ENCODE data around the gene CLIP2. TPM values are rescaled to one million over a fixed set of nuclear protein-coding genes. Genes with fewer than 3 reads are reported as not detected.

CLIP2 gene
- total RNA-seq, 2 experiments from 2014 or later = 3.6 to 6.3 TPM

- no peaks in the 10 kb centered on the region for H3K9me2 ChIP-seq (ENCODE audit: insufficient read depth, low read length)
- H3K36me3 ChIP-seq (ENCODE audit: insufficient read depth, low read length) = no peaks in the 10 kb centered on the region
- H3K27ac ChIP-seq (ENCODE audit: low read depth, low read length, poor library complexity, severe bottlenecking) = no peak overlapping the region
- DNase-seq (ENCODE audit: low spot score) = no peak
- POLR2A ChIA-PET = interaction anchor here (0.8 kb wide), 1 partner anchor 36 kb away, joined by 4 read pairs; no protein-coding TSS in a partner anchor
- H2AFZ ChIP-seq (ENCODE audit: low read length) = no peak overlapping the region
- TF ChIP-seq EZH2phosphoT487 (IDR thresholded peaks at IDR 0.05; ENCODE audit: borderline replicate concordance, low read depth, low read length) (no peak), CTCF (conservative IDR thresholded peaks at IDR 0.05; ENCODE audit: low read length) (no peak)
- intact Hi-C loops (cut with micrococcal nuclease; ENCODE audit: unreplicated experiment) = no loop called here
- H3K9me3 ChIP-seq (ENCODE audit: low read length) = no peaks in the 10 kb centered on the region
- H3K4me3 ChIP-seq (ENCODE audit: low read depth, low read length, poor library complexity, severe bottlenecking) = no peak overlapping the region
- H3K4me1 ChIP-seq (ENCODE audit: insufficient read depth, low read length, poor library complexity, severe bottlenecking) = no peaks in the 10 kb centered on the region
- no peak overlapping the region for H3K4me2 ChIP-seq (ENCODE audit: low read length)
- no peaks in the 10 kb centered on the region for H3K79me2 ChIP-seq (ENCODE audit: insufficient read depth, low read depth, low read length)
- CTCF ChIA-PET (ENCODE audit: unreplicated experiment) = no interaction called here
- H4K20me1 ChIP-seq (ENCODE audit: insufficient read depth, low read length) = no peaks in the 10 kb centered on the region
- BruUV-seq (replicated peaks) = no TSS peak
These were observed 152.6 kb downstream of the CLIP2 start for GRCh38 chr7:74441801-74442200.

- POLR2A ChIA-PET = no interaction called here
- H4K20me1 ChIP-seq (ENCODE audit: insufficient read depth, low read length) = no peaks in the 10 kb centered on the region
- H2AFZ ChIP-seq (ENCODE audit: low read length) = no peak overlapping the region
- intact Hi-C loops (cut with micrococcal nuclease; ENCODE audit: unreplicated experiment) = no loop called here
- no peaks in the 10 kb centered on the region for H3K9me3 ChIP-seq (ENCODE audit: low read length)
- DNase-seq (ENCODE audit: low spot score) = no peak
- H3K4me1 ChIP-seq (ENCODE audit: insufficient read depth, low read length, poor library complexity, severe bottlenecking) = no peaks in the 10 kb centered on the region
- BruUV-seq (replicated peaks) = no TSS peak
- no peak overlapping the region for H3K27ac ChIP-seq (ENCODE audit: low read depth, low read length, poor library complexity, severe bottlenecking)
- H3K9me2 ChIP-seq (ENCODE audit: insufficient read depth, low read length) = no peaks in the 10 kb centered on the region
- no peak for TF ChIP-seq CTCF (conservative IDR thresholded peaks at IDR 0.05; ENCODE audit: low read length)
- no peak for TF ChIP-seq EZH2phosphoT487 (IDR thresholded peaks at IDR 0.05; ENCODE audit: borderline replicate concordance, low read depth, low read length)
- CTCF ChIA-PET (ENCODE audit: unreplicated experiment) = no interaction called here
- H3K79me2 ChIP-seq (ENCODE audit: insufficient read depth, low read depth, low read length) = no peaks in the 10 kb centered on the region
- H3K4me3 ChIP-seq (ENCODE audit: low read depth, low read length, poor library complexity, severe bottlenecking) = no peak overlapping the region
- no peaks in the 10 kb centered on the region for H3K36me3 ChIP-seq (ENCODE audit: insufficient read depth, low read length)
- no peak overlapping the region for H3K4me2 ChIP-seq (ENCODE audit: low read length)
These were observed 154.5 kb downstream of the CLIP2 start for GRCh38 chr7:74443543-74444247.

- no peak overlapping the region for H2AFZ ChIP-seq (ENCODE audit: low read length)
- no peaks in the 10 kb centered on the region for H3K4me1 ChIP-seq (ENCODE audit: insufficient read depth, low read length, poor library complexity, severe bottlenecking)
- H3K27ac ChIP-seq (ENCODE audit: low read depth, low read length, poor library complexity, severe bottlenecking) = no peak overlapping the region
- POLR2A ChIA-PET = no interaction called here
- H3K4me3 ChIP-seq (ENCODE audit: low read depth, low read length, poor library complexity, severe bottlenecking) = no peak overlapping the region
- no TSS peak for BruUV-seq (replicated peaks)
- no peak for DNase-seq (ENCODE audit: low spot score)
- H3K4me2 ChIP-seq (ENCODE audit: low read length) = no peak overlapping the region
- intact Hi-C loops (cut with micrococcal nuclease; ENCODE audit: unreplicated experiment) = no loop called here
- H3K9me3 ChIP-seq (ENCODE audit: low read length) = no peaks in the 10 kb centered on the region
- no peaks in the 10 kb centered on the region for H3K79me2 ChIP-seq (ENCODE audit: insufficient read depth, low read depth, low read length)
- no peaks in the 10 kb centered on the region for H3K9me2 ChIP-seq (ENCODE audit: insufficient read depth, low read length)
- TF ChIP-seq CTCF (conservative IDR thresholded peaks at IDR 0.05; ENCODE audit: low read length) (no peak), EZH2phosphoT487 (IDR thresholded peaks at IDR 0.05; ENCODE audit: borderline replicate concordance, low read depth, low read length) (no peak)
- H4K20me1 ChIP-seq (ENCODE audit: insufficient read depth, low read length) = no peaks in the 10 kb centered on the region
- CTCF ChIA-PET (ENCODE audit: unreplicated experiment) = no interaction called here
- H3K36me3 ChIP-seq (ENCODE audit: insufficient read depth, low read length) = no peaks in the 10 kb centered on the region
These were observed 159.9 kb downstream of the CLIP2 start for GRCh38 chr7:74449144-74449543.

Measured in OCI-LY7 (cell line).